Measurements from ENCODE around the gene TFIP11.

DNA sequence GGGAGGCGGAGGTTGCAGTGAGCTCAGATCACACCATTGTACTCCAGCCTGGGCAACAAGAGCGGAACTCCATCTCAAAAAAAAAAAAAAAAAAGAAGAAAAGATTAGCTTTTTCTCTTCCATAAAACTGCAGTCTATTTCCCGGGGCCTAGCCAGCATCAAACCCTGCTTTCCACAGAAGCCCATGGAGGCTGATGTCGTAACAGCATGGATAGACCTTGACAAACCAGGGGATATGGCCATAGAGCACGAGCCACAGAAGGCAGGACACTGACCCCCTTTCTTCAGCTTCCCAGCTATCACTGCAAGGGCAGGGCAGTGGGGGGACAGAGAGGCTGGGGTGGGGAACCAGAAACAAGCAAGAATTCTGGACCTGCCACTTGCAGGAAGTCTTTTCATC is 50.2 kb downstream of the TFIP11 start:
- TF ChIP-seq POLR2A (IDR thresholded peaks at IDR 0.05; ENCODE audit: low read depth, low read length) (no peak), POLR2AphosphoS5 (IDR thresholded peaks at IDR 0.05; ENCODE audit: low read depth, low read length) (no peak)
